NCI-H146 (cell line): ENCODE data around the gene MYL7.
"Not testable (repeated sequence)": the region's sequence is repeated elsewhere in the genome, so short reads cannot be mapped to it uniquely, and the experiment has no call there.

Source experiments
- DNase-seq: peaks from one replicate; lab custom pipeline; 2025; lab: John Stamatoyannopoulos, UW

Gene MYL7

DNA sequence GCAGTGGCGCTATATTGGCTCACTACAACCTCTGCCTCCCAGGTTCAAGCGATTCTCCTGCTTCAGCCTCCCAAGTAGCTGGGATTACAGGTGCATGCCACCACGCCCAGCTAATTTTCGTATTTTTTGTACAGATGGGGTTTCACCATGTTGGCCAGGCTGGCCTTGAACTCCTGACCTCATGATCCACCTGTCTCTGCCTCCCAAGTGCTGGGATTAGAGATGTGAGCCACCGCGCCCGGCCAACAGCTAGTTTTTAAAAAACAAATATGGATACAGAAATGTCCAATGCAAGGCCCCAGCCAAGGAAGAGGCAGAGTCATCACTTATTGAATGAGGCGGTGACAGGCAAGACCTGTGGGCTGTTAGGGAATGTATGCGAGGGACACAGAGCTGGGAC lies 30.8 kb upstream of the MYL7 start:
- DNase-seq = not testable (repeated sequence)

DNA sequence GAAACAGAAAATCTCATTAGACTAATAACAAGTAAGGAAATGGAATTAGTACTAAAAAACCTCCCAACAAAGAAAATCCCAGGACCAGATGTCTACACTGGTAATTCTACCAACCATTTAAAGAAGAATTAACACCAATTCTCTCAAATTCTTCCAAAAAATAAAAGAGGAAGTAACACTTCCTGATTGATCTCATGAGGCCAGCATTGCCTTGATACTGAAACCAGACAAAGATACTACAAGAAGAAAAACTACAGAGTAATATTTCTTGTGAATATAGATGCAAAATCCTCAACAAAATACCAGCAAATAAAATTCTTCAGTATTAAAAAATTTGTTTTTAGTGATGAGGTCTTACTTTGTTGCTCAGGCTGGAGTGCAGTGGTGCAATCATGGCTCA lies 26.8 kb upstream of the MYL7 start:
- DNase-seq = no peak

DNA sequence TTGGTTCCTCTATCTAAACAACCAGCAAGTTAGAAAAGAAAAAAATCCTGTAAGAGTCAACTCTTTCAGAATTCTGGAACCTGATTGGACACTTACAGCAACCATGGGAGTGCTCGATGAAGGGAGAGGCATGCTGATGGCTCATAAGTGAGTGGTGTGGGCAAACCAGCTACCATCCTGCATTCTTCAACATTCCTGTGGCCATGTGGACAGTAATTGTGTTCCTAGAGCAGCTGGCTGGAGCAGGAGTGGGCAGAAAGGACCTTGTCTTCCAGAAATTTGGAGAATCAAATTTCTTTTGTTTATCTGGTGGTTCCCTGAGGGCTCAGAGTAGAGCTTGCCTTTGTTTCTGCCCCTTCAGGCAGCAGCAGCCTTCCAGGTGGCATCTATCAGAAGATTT lies 22.5 kb upstream of the MYL7 start:
- DNase-seq = peak; percentile 68

DNA sequence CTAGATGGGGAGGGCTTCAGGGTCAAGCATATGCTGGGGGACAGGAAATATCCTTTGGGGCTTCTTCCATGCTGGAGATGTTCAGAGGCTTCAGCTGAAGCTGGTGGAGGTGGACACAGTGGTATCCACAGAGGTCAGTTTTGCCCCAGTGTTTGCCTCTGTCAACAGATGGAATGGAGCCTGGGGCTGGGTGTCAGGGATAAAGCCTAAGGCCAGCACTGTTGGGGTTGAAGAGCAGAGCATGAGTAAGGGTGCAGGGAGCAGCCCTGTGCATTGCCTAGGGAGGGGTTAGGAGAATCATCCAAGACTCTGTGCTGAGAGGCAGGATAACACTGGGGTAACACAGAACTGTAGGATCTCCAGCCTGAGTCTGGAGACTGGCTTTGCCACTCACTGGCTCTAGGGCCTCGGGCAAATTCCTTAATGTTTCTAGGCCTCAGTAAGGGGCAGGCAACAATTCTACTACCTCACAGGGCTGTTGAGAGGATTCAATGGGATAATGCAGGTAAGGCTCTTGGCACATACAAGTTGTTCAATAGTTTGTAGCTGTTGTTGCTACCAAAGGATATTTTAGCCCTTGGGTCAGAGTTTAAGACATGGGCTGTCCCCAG lies 21.8 kb upstream of the MYL7 start:
- no peak for DNase-seq

DNA sequence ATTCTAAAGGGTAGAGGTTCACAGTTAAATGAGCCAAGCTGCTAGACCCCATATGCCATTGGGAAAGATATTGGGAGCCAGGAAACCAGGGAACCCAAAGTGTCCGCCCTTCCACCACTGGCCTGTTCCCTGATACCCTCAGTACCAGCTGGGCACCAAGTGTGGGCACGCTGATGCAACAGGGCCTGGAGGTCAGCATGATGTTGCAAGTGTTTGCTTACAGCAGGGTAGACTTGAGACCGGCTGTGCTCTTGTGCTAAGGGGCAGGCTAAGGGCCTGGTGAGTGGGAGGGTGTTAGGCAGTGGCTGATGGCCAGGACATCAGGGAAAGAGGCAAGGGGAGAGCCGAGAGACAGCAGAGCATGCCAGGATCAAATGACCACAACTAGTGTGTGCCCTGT lies 21.0 kb upstream of the MYL7 start:
- no peak for DNase-seq

DNA sequence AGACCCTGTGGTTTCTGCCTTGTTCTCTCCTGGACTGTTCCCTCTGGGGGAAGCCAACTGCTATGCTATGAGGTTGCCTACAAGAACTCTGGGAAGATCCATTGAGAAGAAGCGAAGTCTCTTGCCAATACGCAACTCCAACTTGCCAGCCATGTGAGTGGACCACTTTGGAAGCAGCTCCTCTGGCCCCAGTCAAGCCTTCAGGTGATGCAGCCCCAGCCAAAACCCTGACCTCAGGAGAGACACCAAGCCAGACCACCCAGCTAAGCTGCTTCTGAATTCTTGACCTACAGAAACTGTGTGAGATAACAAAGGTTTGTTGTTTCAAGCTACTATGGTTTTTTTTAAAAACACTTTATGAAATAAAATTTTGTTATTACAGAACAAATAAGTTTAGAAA lies 20.2 kb upstream of the MYL7 start:
- no peak for DNase-seq

DNA sequence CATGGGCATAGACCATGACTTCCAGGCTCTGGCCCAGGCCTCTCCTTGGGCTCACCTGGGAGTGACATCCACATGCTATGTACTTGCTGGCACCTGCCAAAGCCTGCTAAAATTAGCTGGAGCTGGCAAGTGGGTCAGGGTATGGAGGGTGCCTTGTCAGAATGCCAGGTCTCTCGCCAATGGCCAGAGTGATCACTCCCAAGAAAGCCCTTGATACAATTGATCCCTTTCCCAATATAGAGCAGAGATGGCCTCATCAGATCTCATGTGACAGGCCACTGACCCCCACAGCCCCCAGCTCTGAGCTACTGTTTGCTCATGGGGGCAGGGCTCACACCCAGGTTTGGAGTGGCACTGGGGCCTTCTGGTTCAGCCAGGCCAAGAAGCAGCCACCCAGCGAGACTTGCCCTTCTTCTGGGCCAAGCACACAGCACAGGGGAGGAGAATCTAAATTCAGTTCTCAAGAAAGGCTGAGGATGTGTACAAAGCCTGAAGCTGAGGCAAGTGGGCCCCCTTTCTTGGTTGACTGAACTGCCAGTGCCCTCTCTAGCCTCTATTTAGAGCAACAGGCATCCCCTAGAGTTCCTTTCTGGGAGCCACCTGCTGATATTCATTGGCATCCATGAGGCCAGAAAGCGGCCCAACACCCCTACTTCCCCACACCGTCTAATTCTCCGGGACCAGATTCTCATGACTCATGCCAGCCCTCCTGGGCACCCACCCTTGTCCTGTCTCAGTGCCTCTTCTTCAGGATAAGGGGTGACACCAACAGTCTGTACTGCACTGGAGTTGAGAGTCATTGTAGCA lies 18.9 kb upstream of the MYL7 start:
- DNase-seq = no peak

DNA sequence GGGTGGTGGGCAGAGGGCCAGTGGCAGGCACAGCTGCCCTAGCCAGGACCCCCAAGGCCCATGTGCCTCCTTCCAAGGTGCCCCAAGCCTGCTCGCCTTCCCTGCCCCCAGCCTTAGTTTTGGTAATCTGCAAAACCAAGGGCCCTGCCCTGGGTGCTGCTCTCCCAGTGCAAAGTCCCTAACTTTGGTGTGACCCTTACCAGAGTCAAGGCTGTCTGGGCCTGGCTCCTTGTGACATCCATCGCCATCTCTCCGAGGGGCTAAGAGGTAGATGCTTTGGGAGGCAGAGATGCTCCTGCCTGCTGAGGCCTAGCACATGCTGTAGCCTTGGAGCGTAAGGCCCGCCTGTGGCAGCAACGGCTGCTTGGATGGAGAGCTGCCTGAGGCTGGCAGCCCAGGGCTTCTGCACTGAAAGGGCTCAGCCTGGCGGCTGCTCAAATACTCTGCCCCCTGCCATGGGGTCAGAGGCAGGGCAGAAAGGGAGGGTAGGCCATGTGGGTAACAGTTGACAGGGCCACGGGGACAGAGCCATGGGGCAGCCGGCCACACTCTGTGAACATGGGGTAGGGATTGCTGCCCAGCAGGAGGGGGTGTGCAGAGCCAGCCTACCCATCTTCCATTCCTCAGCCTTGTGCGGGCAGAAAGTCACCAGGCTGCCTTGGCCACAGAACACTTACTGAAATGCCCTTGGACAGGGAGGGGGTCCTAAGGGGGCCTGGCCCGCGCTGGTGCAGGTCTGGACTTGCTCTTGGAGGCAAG lies 17.9 kb upstream of the MYL7 start:
- no peak for DNase-seq

DNA sequence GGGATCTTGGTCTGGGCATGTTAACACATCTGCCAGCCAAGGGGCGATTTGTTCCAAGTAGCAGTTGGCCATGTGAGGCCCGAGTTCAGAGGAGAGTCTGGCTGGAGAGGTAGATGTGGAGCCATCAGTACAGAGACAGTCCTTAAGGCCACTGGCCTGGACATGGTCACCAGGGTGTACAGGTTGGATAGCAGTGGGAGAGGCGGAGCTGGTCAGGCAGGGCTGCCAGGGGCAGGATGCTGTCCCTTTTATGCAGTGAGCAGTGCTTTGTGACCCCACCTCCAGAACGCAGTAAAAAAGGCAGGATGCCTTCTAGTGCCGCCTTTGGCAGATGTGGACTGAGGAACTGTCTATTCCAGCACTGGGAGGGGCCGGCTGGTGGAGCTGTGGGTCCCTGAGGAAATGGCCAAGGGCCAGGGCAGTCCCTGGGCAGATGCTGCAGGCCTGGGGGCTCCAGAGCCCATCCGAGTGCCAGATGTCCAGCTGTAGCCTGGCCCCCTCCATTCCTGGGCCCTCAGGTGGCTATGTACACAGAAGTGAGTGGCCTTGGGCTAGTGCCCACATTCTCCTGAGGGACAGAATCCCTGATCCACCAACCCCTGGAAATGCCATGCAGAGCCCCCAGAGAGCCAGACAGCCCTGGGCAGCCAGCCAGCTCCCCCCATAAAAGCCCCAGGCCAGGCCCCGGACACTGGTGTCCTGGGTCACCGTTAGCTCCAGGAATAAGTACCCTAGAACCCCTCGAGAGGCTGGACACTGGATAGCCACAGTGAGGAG lies 17.2 kb upstream of the MYL7 start:
- DNase-seq = no peak

DNA sequence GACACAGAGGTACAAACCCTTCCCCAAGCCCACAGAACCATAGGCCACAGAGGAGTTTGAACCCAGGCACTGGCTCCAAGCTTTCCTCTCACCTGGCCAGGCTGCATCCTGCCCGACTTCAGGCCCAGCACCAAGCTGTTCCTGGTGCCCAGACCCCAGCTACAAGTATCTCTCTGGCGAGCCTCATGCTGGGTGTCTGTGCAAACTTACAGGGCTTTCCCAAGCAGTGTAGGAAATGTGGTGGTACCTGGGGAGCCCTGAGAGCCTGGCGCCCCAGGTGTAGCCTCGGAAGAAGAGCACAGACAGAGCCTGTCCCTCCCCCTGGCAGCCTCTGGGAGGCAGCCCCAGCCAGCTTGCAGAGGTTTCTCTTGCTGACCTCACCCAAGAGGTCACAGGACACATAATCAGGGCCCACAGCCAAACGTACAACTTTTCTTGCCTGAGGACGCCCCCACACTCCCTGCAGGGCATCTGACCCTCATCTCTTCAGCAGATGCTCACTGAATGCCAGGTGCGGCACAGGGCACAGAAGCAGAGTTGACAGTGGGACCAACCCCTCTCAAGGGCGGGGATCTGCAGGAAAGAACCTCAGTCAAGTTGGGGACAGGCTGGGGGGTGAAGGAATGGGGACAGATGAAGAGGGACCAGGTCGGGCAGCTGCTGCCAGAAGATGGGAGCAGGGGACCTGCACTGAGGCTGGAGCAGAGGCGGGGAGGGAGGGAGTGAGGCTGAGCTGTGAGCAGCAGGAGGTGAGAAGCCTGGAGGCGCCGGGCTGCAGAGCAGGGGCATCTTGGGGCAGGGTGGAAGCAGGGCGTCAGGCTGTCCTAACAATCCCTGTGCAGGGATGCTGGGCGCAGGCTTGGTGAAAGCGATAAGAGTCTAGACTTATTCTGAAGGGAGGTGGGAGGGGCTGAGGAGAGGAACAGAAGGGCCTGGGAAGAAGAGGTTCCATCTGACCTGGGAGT lies 16.3 kb upstream of the MYL7 start:
- no peak for DNase-seq

DNA sequence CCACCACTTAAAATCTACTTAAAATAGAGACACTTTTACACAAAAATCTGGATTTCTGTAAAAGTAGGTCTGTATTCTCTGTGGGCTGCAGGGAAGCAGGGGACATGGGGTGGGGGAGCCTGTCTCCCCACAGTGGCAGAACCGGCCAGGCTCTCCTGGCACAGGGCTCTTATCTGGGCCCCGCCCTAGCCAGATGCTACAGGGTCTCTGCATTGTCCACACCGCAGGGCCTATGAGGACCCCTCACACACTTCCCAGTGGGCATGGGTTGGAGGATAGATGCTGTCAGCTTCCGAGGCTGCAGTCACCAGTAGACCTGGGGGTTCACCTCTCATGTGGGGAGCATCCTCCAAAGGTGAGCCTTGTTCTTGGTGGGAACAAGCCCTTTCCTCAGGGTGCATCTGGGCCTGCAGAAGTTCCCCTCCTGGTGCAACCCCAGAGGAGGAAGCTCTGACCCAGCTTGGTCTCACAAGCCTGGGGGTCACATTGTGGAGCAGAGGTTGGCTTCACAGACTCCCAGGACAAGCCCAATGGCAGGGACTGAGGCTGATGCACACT lies 15.4 kb upstream of the MYL7 start:
- no peak for DNase-seq

DNA sequence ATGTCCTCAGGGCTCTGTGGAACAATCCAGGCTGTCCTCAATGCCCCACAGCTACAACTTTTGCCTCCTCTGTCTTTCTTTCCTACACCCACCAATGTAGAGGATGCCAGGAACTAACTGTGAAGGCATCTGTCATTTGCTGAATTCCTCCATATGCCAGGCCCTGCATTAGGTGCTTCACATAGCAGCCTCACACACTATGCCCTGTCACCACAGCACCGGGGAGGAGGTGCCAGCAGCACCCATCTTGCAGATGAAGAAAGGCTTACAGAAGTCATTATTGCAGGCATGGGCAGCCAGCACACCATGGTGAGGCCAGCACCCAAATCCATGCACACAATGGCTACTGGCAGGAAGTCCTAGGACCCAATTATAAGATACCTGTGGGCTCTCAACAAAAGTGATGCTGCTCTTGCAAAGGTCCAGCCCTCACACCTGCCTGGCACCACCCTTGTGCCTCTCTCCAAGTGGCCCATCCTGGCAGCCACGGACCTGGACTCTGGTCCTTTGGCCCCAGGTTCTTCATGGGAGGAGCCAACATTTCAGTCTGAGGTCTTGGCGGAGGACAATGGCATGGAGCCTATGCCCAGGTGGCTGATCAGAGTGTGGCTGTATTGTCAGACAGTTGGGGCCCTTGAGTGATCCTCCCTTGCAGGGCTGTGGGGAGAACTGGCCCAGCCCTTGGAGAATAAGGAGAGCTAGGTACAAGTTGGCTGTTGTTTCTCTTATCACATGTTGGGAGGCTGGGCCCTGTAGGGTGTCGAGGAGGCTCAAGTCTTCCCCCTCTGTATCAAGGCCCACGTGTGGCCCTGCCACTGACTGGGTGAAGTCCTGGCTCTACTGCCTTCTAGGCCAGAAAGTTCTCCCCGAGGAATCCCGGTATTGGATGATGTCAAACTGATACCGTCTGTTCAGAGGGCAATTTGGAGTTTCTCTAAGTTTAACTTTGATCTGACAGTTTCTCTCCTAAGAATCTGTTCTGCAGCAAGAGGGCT lies 14.4 kb upstream of the MYL7 start:
- no peak for DNase-seq

DNA sequence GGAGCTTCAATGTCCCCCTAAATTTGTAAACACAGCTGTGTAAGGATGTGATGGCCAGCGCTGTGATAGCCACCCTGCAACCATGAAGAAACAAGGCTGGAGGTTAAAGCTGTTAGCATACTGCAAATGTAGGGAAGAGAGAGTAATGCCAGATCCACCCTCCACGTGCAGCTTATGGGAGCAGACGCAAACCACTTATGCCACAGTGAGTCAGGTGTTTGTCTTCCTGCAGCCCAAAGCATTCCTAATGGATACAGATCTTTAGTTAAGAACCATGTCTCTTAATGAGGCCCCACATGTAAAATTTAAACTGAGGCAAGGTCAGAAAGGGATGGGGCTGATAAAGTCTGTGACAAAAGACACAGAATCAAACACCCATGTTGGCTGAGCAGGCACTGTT lies 13.6 kb upstream of the MYL7 start:
- no peak for DNase-seq

DNA sequence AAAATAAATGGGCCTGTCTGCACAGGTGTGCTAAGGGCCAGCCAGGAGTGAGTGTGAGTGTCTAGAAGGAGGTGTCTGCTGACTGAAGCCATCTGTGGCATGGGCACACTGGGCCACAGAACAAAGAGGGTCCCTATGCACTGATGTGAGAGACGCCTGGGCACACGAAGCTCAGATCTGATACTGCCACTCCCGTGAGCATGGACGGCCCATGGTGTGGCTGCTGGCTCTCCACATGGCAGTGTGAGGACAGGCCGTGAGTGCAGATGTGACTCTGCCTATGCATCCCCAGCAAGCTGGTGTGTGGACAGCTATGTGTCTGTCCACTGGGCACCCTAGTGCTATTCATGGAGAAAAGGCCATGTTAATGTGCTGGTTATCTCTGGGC lies 12.8 kb upstream of the MYL7 start:
- DNase-seq = no peak

DNA sequence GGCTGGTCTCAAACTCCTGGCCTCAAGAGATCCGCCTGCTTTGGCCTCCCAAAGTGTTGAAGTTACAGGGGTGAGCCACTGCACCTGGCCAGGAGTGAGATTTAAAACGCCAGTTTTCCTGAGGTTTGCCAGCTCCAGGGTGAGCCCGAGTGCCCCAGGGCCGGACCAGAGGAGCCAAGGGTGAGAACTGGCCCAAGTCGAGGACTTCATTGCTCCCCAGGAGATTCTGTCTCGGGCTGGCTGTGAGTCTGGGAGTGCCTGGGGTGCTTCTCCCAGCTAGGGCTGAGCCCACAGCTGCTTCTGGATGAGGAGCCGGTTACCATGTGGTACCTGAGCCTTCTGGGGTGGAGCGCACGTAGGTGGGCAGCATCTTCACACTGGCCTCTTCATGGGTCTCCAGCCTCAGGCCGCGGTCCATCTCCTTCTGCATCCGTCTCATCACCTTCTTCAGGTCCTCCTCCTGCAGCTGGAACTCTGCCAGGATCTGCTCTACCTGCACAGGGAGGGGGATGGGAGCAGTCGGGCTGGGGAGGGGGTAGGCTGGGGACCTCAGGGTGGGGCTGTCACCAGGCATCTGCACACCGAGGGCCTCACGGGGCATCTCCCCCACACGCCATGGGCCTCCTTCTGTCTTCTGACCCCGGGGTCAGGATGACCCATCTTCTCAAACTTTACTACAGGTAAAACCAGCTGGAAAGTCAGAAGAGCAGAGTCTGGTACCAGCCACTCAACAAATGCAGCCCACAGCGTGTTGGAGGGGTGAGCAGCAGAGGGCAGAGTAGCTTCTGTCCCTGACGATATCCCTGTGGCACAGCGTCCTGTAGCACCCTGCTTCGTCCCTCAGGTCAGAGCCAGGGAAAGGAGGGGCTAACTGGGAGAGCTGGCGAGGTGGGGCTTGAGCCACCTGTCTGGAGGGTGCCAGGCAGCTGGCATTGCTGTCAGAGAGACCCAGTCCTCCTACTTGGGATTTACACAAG lies 12.1 kb upstream of the MYL7 start:
- no peak for DNase-seq

DNA sequence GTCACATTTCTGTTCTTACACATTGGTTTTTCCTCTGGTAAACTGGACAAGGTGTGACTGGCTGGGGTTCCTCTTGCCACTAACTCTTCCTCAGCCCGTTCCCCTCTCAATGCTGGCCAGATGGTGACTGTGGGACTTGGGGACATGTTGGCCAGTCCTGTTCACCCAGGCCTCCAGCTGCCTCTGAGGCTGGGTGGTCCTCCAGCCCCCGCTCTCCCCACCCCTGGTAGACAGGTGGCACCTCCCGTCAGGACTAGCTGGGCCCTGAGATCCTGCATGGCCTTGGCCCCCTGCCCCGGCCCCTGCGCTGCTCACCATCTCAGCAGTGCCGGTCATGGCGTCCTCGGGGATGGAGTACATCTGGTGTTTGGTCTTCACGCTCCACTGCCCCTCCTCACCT lies 10.8 kb upstream of the MYL7 start:
- DNase-seq = no peak

DNA sequence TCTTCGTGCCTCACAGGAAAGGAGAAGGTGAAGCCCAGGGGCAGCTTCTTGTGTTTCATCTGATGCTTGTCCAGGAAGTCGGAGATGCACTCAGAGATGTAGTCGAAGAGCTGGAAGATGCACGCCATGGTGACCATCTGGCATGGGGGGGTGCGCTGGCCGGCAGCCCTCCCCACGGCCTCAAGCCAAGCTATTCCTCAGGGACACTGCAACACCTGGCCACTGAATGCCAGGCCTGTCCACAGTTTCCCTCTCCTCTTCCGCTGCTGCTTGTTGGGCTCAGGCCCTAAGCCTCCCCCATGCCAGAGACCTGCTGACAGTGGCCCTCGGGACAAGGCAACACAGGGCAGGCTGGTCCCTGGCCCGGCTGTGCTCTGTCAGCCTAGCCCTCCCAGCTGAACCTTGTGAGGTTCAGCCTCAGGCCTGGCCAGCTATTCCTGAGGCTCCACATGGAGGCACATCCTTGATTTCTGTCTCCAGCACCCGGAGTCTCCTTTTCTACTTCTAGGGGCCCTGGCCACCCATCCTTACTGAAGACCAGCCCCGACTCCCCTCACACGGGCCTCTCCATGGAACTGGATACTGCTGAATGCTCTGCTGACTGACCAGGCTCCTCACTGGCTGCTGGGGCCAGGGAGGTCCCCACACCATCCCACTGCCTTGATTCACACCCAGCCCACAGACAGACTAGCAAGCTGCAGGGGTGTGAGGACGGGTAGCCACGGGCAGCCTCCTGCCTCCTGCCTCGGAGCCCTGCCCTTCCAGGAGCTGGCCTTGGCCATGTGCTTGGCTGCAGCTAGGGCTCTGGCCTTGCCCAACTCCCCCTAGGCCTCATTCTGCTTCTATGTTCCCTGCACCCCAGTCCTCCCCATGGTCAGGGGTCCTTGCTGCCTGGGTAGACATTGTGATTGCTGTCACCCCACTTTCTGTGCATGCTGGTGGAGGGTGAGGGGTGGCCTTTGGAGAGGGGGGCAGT lies 10.1 kb upstream of the MYL7 start:
- no peak for DNase-seq
